ENCODE results near the gene BICRA. TPM values are rescaled to one million over a fixed set of nuclear protein-coding genes. Genes with fewer than 3 reads are reported as not detected.
"Not testable (repeated sequence)": the region's sequence is repeated elsewhere in the genome, so short reads cannot be mapped to it uniquely, and the experiment has no call there.

The BICRA gene
- total RNA-seq, 4 donors from 2014 or later: 10.7 to 33.6 (median 22.9) TPM

- no peak overlapping the region for H3K4me3 ChIP-seq
- no peak for DNase-seq (ENCODE audit: low spot score in 2 of 2)
- H3K9me3 ChIP-seq: no peaks in the 10 kb centered on the region
- H3K27me3 ChIP-seq: no peaks in the 10 kb centered on the region
- H3K4me1 ChIP-seq: no peaks in the 10 kb centered on the region
- peaks cover 5% of the 10 kb centered on the region for H3K36me3 ChIP-seq
- no peak overlapping the region for H3K27ac ChIP-seq
- WGBS: 23% methylated on average over 22 of the region's 22 CpGs
- TF ChIP-seq CTCF (IDR thresholded peaks at IDR 0.05) (peak; percentile 72 to 77), POLR2A (IDR thresholded peaks at IDR 0.05) (no peak)
Observed at GRCh38 chr19:47707135-47707925, 98.4 kb downstream of the BICRA start.

- H3K9me3 ChIP-seq: no peaks in the 10 kb centered on the region
- WGBS: 86% methylated on average over 8 of the region's 8 CpGs
- H3K27me3 ChIP-seq: no peaks in the 10 kb centered on the region
- DNase-seq (ENCODE audit: low spot score in 2 of 2): no peak
- peaks cover 7% of the 10 kb centered on the region for H3K36me3 ChIP-seq
- H3K27ac ChIP-seq: no peak overlapping the region
- TF ChIP-seq CTCF (IDR thresholded peaks at IDR 0.05) (no peak), POLR2AphosphoS5 (IDR thresholded peaks at IDR 0.05) (no peak), POLR2A (IDR thresholded peaks at IDR 0.05) (no peak), EP300 (IDR thresholded peaks at IDR 0.05) (no peak)
- H3K4me1 ChIP-seq: peaks cover 38% of the 10 kb centered on the region
- no peak overlapping the region for H3K4me3 ChIP-seq
Observed at GRCh38 chr19:47711652-47712242, 102.8 kb downstream of the BICRA start.

DNA sequence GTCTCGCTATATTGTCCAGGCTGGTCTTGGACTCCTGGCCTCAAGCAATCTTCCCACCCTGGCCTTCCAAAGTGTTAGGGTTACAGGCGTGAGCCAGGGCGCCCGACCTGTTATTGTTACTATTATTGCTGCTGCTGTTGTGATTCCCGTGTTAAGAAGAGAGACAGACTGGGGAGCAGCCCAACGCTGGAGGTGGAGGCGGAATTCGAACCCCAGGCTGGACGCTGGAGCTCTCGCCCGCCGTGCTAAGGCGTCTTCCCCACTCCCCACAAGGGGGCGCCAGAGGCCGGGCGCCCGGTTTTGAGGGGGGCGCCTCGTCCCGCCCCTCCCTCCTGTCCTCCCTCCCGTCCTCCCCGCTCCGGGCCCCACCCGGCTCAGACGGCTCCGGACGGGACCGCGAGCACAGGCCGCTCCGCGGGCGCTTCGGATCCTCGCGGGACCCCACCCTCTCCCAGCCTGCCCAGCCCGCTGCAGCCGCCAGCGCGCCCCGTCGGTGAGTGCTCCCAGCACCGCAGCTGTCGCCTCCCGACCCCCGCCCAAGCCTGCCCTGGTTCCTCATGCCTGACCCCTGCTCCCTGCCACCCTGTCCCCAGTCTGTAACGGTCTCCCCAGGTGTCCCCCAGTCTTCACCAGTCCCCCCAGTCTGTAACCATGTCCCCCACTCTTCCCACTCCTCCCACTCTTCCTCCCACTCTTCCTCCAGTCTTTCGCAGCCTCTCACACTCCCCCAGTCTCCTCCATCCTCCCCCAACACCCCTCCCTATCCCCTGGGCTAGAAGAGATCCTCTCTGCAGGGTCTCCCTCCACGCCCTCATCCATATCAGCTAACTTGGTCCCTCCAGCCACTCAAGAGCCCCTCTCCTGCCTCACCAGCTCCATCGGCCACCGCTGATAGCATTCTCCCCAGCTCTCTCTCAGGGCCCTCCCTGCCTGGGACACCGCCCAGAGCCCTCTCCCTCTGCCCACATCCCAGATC, 104.4 kb downstream of the BICRA start, which contains the start of gene EHD2:
Gene EHD2 (plus strand): TSS at position 377 of the 976 bp plus-strand sequence. CDS start 3,191 bp downstream, outside the sequence.
- H3K36me3 ChIP-seq: peaks cover 15% of the 10 kb centered on the region
- peaks cover 50% of the 10 kb centered on the region for H3K4me1 ChIP-seq
- DNase-seq (ENCODE audit: low spot score in 2 of 2): no peak
- peak within 1 kb of the TSS; percentile 90 for H3K27ac ChIP-seq
- 5% methylated on average over 39 of the region's 52 CpGs for WGBS
- H3K4me3 ChIP-seq: peak within 1 kb of the TSS; percentile 77
- no peaks in the 10 kb centered on the region for H3K9me3 ChIP-seq
- TF ChIP-seq POLR2AphosphoS5 (IDR thresholded peaks at IDR 0.05): peak in 2 of 3 donors; percentile 68 to 77
- TF ChIP-seq EP300 (IDR thresholded peaks at IDR 0.05): no peak
- peak; percentile 89 to 95 for TF ChIP-seq CTCF (IDR thresholded peaks at IDR 0.05)
- TF ChIP-seq POLR2A (IDR thresholded peaks at IDR 0.05): peak in 1 of 2 donors; percentile 25
- H3K27me3 ChIP-seq: no peaks in the 10 kb centered on the region

DNA sequence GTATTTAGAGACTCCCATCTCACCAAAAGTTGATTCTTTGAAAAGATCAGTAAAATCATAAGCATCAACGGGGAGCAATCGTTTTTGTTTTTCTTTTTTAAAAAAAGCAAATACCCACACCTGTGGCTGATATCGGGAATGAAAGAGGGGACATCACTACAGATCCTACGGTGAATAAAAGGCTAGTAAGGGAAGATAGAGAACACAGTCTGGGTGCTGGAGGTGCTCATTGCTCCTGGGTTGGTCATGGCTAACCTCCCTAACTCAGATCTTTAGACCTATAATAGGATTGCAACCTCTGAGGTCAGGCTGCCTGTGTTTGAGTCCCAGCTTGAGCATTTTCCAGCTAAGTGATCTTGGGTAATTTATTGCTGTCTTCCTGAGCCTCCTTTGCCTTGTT, 105.4 kb downstream of the BICRA start:
- H3K4me3 ChIP-seq: peak overlapping the region; percentile 77
- DNase-seq (ENCODE audit: low spot score in 2 of 2): no peak
- H3K9me3 ChIP-seq: no peaks in the 10 kb centered on the region
- no peak for TF ChIP-seq POLR2AphosphoS5 (IDR thresholded peaks at IDR 0.05)
- no peak for TF ChIP-seq EP300 (IDR thresholded peaks at IDR 0.05)
- no peak for TF ChIP-seq POLR2A (IDR thresholded peaks at IDR 0.05)
- TF ChIP-seq CTCF (IDR thresholded peaks at IDR 0.05): no peak
- peaks cover 60% of the 10 kb centered on the region for H3K4me1 ChIP-seq
- H3K36me3 ChIP-seq: peaks cover 15% of the 10 kb centered on the region
- peak overlapping the region; percentile 90 for H3K27ac ChIP-seq
- H3K27me3 ChIP-seq: no peaks in the 10 kb centered on the region
- 68% methylated on average over 4 of the region's 4 CpGs for WGBS

DNA sequence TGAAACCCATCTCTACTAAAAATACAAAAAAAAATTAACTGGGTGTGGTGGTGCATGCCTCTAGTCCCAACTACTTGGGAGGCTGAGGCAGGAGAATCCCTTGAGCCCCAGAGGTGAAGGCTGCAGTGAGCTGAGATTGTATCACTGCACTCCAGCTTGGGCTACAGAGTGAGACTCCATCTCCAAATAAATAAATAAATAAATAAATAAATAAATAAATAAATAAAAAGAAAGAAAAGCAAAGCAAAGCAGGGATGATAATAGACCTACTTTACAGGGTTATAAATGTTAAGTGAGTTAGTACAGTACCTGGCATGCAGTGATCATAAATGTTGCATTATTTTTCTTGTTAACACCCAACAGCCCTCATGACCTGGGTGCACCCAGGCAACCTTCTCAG, 105.9 kb downstream of the BICRA start:
- H3K36me3 ChIP-seq: peaks cover 15% of the 10 kb centered on the region
- not testable (repeated sequence) for H3K27me3 ChIP-seq; H3K27ac ChIP-seq; H3K9me3 ChIP-seq; DNase-seq (ENCODE audit: low spot score in 2 of 2)
- peaks cover 65% of the 10 kb centered on the region for H3K4me1 ChIP-seq
- H3K4me3 ChIP-seq: peak overlapping the region; percentile 77
